ENCODE measurements around the gene TFIP11. TPM values are rescaled to one million over a fixed set of nuclear protein-coding genes. Genes with fewer than 3 reads are reported as not detected.

TFIP11 gene
- total RNA-seq, 2 donors from 2014 or later = 28.4 to 28.9 TPM

DNA sequence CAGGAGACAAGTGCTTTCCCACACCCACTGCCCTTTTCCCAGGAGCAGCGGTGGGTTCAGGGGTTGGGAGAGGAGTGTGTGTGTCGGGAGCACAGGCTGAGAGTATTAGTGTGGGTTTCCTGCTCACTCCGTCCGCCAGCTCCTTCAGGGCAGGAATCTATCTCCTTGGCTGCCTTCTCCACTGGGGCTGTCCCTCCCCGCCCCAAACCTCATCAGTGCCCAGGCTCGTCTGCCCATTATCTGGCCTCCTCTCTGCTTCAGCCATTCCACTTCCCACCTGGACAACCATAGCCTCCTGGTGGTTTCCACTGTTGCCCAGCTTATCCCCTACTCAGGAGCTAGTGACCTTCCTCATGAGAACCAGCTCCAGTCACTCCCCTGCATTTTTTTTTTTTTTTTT, 63.3 kb downstream of the TFIP11 start:
- H3K27ac ChIP-seq (ENCODE audit: low read depth, low read length) = no peak overlapping the region
- peaks cover 29% of the 10 kb centered on the region for H3K36me3 Mint-ChIP-seq (ENCODE audit: low read depth)
- peak overlapping the region; percentile 17 for H3K27ac Mint-ChIP-seq
- no peak overlapping the region for H3K9ac ChIP-seq (ENCODE audit: extremely low read depth, low read length, poor library complexity, severe bottlenecking)
- H3K36me3 ChIP-seq (ENCODE audit: control insufficient read depth, insufficient read depth, low read length) = peaks cover 8% of the 10 kb centered on the region
- H3K4me1 Mint-ChIP-seq = peaks cover 12% of the 10 kb centered on the region
- no peaks in the 10 kb centered on the region for H3K27me3 ChIP-seq (ENCODE audit: control insufficient read depth, insufficient read depth, low read length, poor library complexity, severe bottlenecking)
- no peak for DNase-seq
- no peak for TF ChIP-seq CTCF (conservative IDR thresholded peaks at IDR 0.05)
- H3K27me3 Mint-ChIP-seq (ENCODE audit: insufficient read depth) = no peaks in the 10 kb centered on the region
- no peaks in the 10 kb centered on the region for H3K4me1 ChIP-seq (ENCODE audit: control insufficient read depth, insufficient read depth, low read length)
- 93 to 100% methylated on average over 3 to 6 of the region's 6 CpGs for WGBS, 2 experiments (ENCODE audit: insufficient coverage in 1 of 2, insufficient read length in 1 of 2)
- no peaks in the 10 kb centered on the region for H3K9me3 ChIP-seq (ENCODE audit: control insufficient read depth, low read length)
- H3K9me3 Mint-ChIP-seq = no peaks in the 10 kb centered on the region
- H3K4me3 Mint-ChIP-seq = no peak overlapping the region
- H3K4me3 ChIP-seq (ENCODE audit: low read length) = no peak overlapping the region

- 92 to 94% methylated on average over 2 to 5 of the region's 5 CpGs for WGBS, 2 experiments (ENCODE audit: insufficient coverage in 1 of 2, insufficient read length in 1 of 2)
- no peak for DNase-seq
- Mint-ChIP-seq H3K27ac (peak overlapping the region; percentile 22), H3K4me3 (no peak overlapping the region), H3K9me3 (no peaks in the 10 kb centered on the region), H3K4me1 (peaks cover 12% of the 10 kb centered on the region), H3K27me3 (ENCODE audit: insufficient read depth) (no peaks in the 10 kb centered on the region), H3K36me3 (ENCODE audit: low read depth) (peaks cover 25% of the 10 kb centered on the region)
- H3K36me3 ChIP-seq (ENCODE audit: control insufficient read depth, insufficient read depth, low read length) = peaks cover 3% of the 10 kb centered on the region
- no peak for TF ChIP-seq CTCF (conservative IDR thresholded peaks at IDR 0.05)
- H3K27me3 ChIP-seq (ENCODE audit: control insufficient read depth, insufficient read depth, low read length, poor library complexity, severe bottlenecking) = no peaks in the 10 kb centered on the region
- no peak overlapping the region for H3K9ac ChIP-seq (ENCODE audit: extremely low read depth, low read length, poor library complexity, severe bottlenecking)
- no peak overlapping the region for H3K27ac ChIP-seq (ENCODE audit: low read depth, low read length)
- no peaks in the 10 kb centered on the region for H3K4me1 ChIP-seq (ENCODE audit: control insufficient read depth, insufficient read depth, low read length)
- no peaks in the 10 kb centered on the region for H3K9me3 ChIP-seq (ENCODE audit: control insufficient read depth, low read length)
- H3K4me3 ChIP-seq (ENCODE audit: low read length) = no peak overlapping the region
Observed at GRCh38 chr22:26448334-26448733, 63.9 kb downstream of the TFIP11 start.

GRCh38 chr22:26447584-26448329, 64.5 kb downstream of the TFIP11 start:
- H3K36me3 ChIP-seq (ENCODE audit: control insufficient read depth, insufficient read depth, low read length) = no peaks in the 10 kb centered on the region
- H3K9me3 ChIP-seq (ENCODE audit: control insufficient read depth, low read length) = no peaks in the 10 kb centered on the region
- no peak for DNase-seq
- Mint-ChIP-seq H3K27ac (peak overlapping the region; percentile 22), H3K4me1 (peaks cover 12% of the 10 kb centered on the region), H3K9me3 (no peaks in the 10 kb centered on the region), H3K27me3 (ENCODE audit: insufficient read depth) (no peaks in the 10 kb centered on the region), H3K4me3 (no peak overlapping the region), H3K36me3 (ENCODE audit: low read depth) (peaks cover 20% of the 10 kb centered on the region)
- no peak overlapping the region for H3K9ac ChIP-seq (ENCODE audit: extremely low read depth, low read length, poor library complexity, severe bottlenecking)
- H3K27me3 ChIP-seq (ENCODE audit: control insufficient read depth, insufficient read depth, low read length, poor library complexity, severe bottlenecking) = no peaks in the 10 kb centered on the region
- H3K4me3 ChIP-seq (ENCODE audit: low read length) = no peak overlapping the region
- no peak overlapping the region for H3K27ac ChIP-seq (ENCODE audit: low read depth, low read length)
- 82 to 88% methylated on average over 11 to 15 of the region's 15 CpGs for WGBS, 2 experiments (ENCODE audit: insufficient coverage in 1 of 2, insufficient read length in 1 of 2)
- no peaks in the 10 kb centered on the region for H3K4me1 ChIP-seq (ENCODE audit: control insufficient read depth, insufficient read depth, low read length)
- no peak for TF ChIP-seq CTCF (conservative IDR thresholded peaks at IDR 0.05)

Measured in endodermal cell (in vitro differentiated cells).